Neural progenitor cell (in vitro differentiated cells): Measurements from ENCODE around the gene RPL22. TPM values are rescaled to one million over a fixed set of nuclear protein-coding genes. Genes with fewer than 3 reads are reported as not detected.

ENCODE experiments used
- DNase-seq: peaks from one replicate; pipeline ENCODE4 v3.0.0-alpha.2; 2016; ENCODE audit warnings: low spot score
- H2AFZ ChIP-seq: fragments of 200-600 bp; sonication (generic); replicated peaks from 2 replicates; pipeline ENCODE4 v1.6.1; 2016; ENCODE audit warnings: antibody characterized with exemption
- H3F3A ChIP-seq: fragments of 200-600 bp; sonication (generic); 2 replicates; pipeline ENCODE4 v1.6.1; 2016; ENCODE audit warnings: antibody characterized with exemption, low read depth
- H3K27ac ChIP-seq: fragments of 200-600 bp; sonication (generic); 2 replicates; pipeline ENCODE4 v1.5.1; 2016; ENCODE audit warnings: mild to moderate bottlenecking
- H3K27me3 ChIP-seq: fragments of 200-600 bp; sonication (generic); 2 replicates; pipeline ENCODE4 v1.6.1; 2016; ENCODE audit warnings: mild to moderate bottlenecking, moderate library complexity
- H3K36me3 ChIP-seq: fragments of 200-600 bp; sonication (generic); 2 replicates; pipeline ENCODE4 v1.5.1; 2016
- H3K4me1 ChIP-seq: fragments of 200-600 bp; sonication (generic); 2 replicates; pipeline ENCODE4 v1.6.1; 2016; ENCODE audit warnings: mixed run types
- H3K4me2 ChIP-seq: fragments of 200-600 bp; sonication (generic); 2 replicates; pipeline ENCODE4 v1.6.1; 2016
- H3K4me3 ChIP-seq: fragments of 200-600 bp; sonication (generic); 2 replicates; pipeline ENCODE4 v1.5.1; 2016
- H3K79me2 ChIP-seq: fragments of 200-600 bp; sonication (generic); 2 replicates; pipeline ENCODE4 v1.6.1; 2016; ENCODE audit warnings: low read depth
- H3K9ac ChIP-seq: fragments of 200-600 bp; sonication (generic); 2 replicates; pipeline ENCODE4 v1.6.1; 2016
- H3K9me3 ChIP-seq: fragments of 200-600 bp; sonication (generic); 2 replicates; pipeline ENCODE4 v1.5.1; 2016; ENCODE audit warnings: low read depth
- H4K20me1 ChIP-seq: fragments of 200-600 bp; sonication (generic); 2 replicates; pipeline ENCODE4 v1.6.1; 2016; ENCODE audit warnings: low read depth
- H3K27ac Mint-ChIP-seq: 3 replicates; pipeline ENCODE4 v1.8.0; 2021; ENCODE audit warnings: mixed read lengths
- H3K27me3 Mint-ChIP-seq: 2 replicates; pipeline ENCODE4 v1.8.0; 2022; ENCODE audit warnings: low read depth, mild to moderate bottlenecking, inconsistent platforms, moderate library complexity, mixed read lengths; ENCODE audit not compliant: insufficient read depth
- H3K36me3 Mint-ChIP-seq: 3 replicates; pipeline ENCODE4 v1.8.0; 2021; ENCODE audit warnings: mixed read lengths
- H3K4me1 Mint-ChIP-seq: 3 replicates; pipeline ENCODE4 v1.8.0; 2021; ENCODE audit warnings: mixed read lengths
- H3K4me3 Mint-ChIP-seq: 3 replicates; pipeline ENCODE4 v1.8.0; 2021; ENCODE audit warnings: mild to moderate bottlenecking, moderate library complexity, mixed read lengths
- H3K9me3 Mint-ChIP-seq: 3 replicates; pipeline ENCODE4 v1.8.0; 2020; ENCODE audit warnings: mixed read lengths
- CTCF ChIP-seq: fragments of 200-600 bp; sonication (generic); IDR thresholded peaks from 2 replicates; pipeline ENCODE4 v1.5.1; 2017; ENCODE audit warnings: antibody characterized with exemption, mild to moderate bottlenecking
- EZH2 ChIP-seq: fragments of 200-600 bp; sonication (generic); IDR thresholded peaks from 2 replicates; pipeline ENCODE4 v1.6.1; 2017; ENCODE audit warnings: antibody characterized with exemption, mild to moderate bottlenecking, moderate library complexity
- EZH2phosphoT487 ChIP-seq: fragments of 200-600 bp; sonication (generic); IDR thresholded peaks from 2 replicates; pipeline ENCODE4 v1.6.1; 2017; ENCODE audit warnings: antibody characterized with exemption
- total RNA-seq: library from RNA; depleted of rRNA; stranded (reverse); fragments of >200 nt; gene quantifications from 2 replicates; pipeline ENCODE4 v1.2.3, GENCODE V29; 2015; ENCODE audit warnings: low replicate concordance

The RPL22 gene
- total RNA-seq, 1 donor from 2014 or later, result 410 TPM

DNA sequence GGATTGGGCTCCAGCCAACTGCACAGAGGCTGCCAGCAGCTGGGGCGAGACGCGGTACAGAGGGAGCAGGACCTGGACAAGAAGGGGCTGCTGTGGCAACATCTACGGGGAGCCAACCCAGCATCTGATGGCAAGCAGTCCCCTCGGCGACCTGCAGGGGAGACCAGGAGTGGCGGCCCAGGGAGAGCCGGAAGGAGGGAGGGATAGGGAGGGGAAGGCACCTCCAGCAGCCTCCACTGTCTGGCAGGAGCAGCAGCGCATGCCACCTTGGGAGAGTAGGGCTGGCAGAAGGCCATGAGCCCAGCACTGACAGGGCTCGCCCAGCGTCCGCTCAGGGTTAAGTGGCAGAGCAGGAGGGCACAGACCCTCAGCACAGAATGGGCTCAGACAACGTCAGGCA, 36.6 kb downstream of the RPL22 start:
- H3K4me2 ChIP-seq, result no peak overlapping the region
- H3K36me3 ChIP-seq, result no peaks in the 10 kb centered on the region
- no peaks in the 10 kb centered on the region for H3K36me3 Mint-ChIP-seq
- TF ChIP-seq CTCF (no peak), EZH2 (no peak), EZH2phosphoT487 (no peak)
- no peaks in the 10 kb centered on the region for H3K9me3 ChIP-seq
- H3K27ac Mint-ChIP-seq, result no peak overlapping the region
- peaks cover 14% of the 10 kb centered on the region for H3K27me3 Mint-ChIP-seq
- no peak overlapping the region for H3K27ac ChIP-seq
- H3K9me3 Mint-ChIP-seq, result no peaks in the 10 kb centered on the region
- H3K27me3 ChIP-seq, result peaks cover 2% of the 10 kb centered on the region
- H3K79me2 ChIP-seq, result no peaks in the 10 kb centered on the region
- H3K4me1 Mint-ChIP-seq, result peaks cover 5% of the 10 kb centered on the region
- H2AFZ ChIP-seq, result no peak overlapping the region
- H3K9ac ChIP-seq, result no peak overlapping the region
- H3K4me3 ChIP-seq, result no peak overlapping the region
- H3K4me3 Mint-ChIP-seq, result no peak overlapping the region
- H4K20me1 ChIP-seq, result peaks cover 23% of the 10 kb centered on the region
- H3K4me1 ChIP-seq, result no peaks in the 10 kb centered on the region
- H3F3A ChIP-seq, result no peaks in the 10 kb centered on the region
- DNase-seq, result peak; percentile 49

- Mint-ChIP-seq H3K9me3 (no peaks in the 10 kb centered on the region), H3K4me1 (peaks cover 9% of the 10 kb centered on the region), H3K27me3 (peaks cover 15% of the 10 kb centered on the region), H3K36me3 (no peaks in the 10 kb centered on the region), H3K27ac (no peak overlapping the region), H3K4me3 (no peak overlapping the region)
- Histone ChIP-seq H3K79me2 (no peaks in the 10 kb centered on the region), H3K27ac (no peak overlapping the region), H3K9ac (no peak overlapping the region), H3K4me3 (no peak overlapping the region), H3K27me3 (peaks cover 3% of the 10 kb centered on the region), H3K4me2 (no peak overlapping the region), H3K9me3 (no peaks in the 10 kb centered on the region), H3K36me3 (no peaks in the 10 kb centered on the region), H2AFZ (no peak overlapping the region), H3F3A (no peaks in the 10 kb centered on the region), H4K20me1 (peaks cover 23% of the 10 kb centered on the region), H3K4me1 (no peaks in the 10 kb centered on the region)
- TF ChIP-seq EZH2 (no peak), CTCF (no peak), EZH2phosphoT487 (no peak)
- DNase-seq, result no peak
These were observed 37.1 kb downstream of the RPL22 start for GRCh38 chr1:6162341-6162740.

DNA sequence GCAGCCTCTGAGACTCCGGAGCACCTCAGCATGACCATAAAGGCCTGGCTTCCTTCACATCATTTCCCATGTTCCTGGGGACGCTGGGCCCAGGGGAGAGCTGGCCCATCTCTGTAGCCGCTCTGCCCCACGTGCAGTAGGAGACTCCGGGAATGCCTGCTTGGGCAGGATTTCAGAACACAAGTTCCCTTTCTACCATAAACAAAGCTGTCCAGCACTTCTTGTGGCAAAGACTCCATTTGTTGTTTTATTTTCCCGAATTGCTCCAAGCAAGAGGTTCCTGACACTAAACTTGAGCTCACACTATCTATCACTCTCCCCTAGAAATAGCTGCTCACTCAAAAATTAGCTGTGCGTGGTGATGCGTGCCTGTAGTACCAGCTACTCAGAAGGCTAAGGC, 41.2 kb downstream of the RPL22 start:
- H3K9me3 ChIP-seq, result no peaks in the 10 kb centered on the region
- Mint-ChIP-seq H3K9me3 (no peaks in the 10 kb centered on the region), H3K4me1 (peaks cover 10% of the 10 kb centered on the region), H3K27me3 (peaks cover 17% of the 10 kb centered on the region), H3K36me3 (no peaks in the 10 kb centered on the region), H3K27ac (no peak overlapping the region), H3K4me3 (no peak overlapping the region)
- peaks cover 20% of the 10 kb centered on the region for H4K20me1 ChIP-seq
- no peak for DNase-seq
- H3K27ac ChIP-seq, result no peak overlapping the region
- H3K4me1 ChIP-seq, result no peaks in the 10 kb centered on the region
- H2AFZ ChIP-seq, result no peak overlapping the region
- H3K27me3 ChIP-seq, result peaks cover 3% of the 10 kb centered on the region
- no peaks in the 10 kb centered on the region for H3K79me2 ChIP-seq
- no peak overlapping the region for H3K9ac ChIP-seq
- H3K36me3 ChIP-seq, result no peaks in the 10 kb centered on the region
- TF ChIP-seq EZH2phosphoT487 (no peak), EZH2 (no peak), CTCF (no peak)
- no peak overlapping the region for H3K4me2 ChIP-seq
- H3K4me3 ChIP-seq, result no peak overlapping the region
- no peaks in the 10 kb centered on the region for H3F3A ChIP-seq
